RWPE2 (cell line): Measurements from ENCODE around the gene MIB1.

Experiments
- ATAC-seq: fragments of 200-7000 bp; cut with Tn5 transposase; 3 replicates; pipeline ENCODE4 v1.9.1; 2021; ENCODE audit warnings: low read depth
- DNase-seq: peaks from one replicate; pipeline ENCODE4 v3.0.0-alpha.2; 2020; ENCODE audit warnings: low spot score
- H3K27ac ChIP-seq: fragments of 450-650 bp; 2 replicates; pipeline ENCODE4 v1.5.1; 2017; ENCODE audit warnings: mild to moderate bottlenecking; ENCODE audit not compliant: poor library complexity, severe bottlenecking
- H3K27me3 ChIP-seq: fragments of 250-450 bp; sonication (Bioruptor Pico); 2 replicates; pipeline ENCODE4 v1.5.1; 2021; ENCODE audit warnings: mild to moderate bottlenecking, moderate library complexity; ENCODE audit not compliant: insufficient read depth, poor library complexity, severe bottlenecking
- H3K36me3 ChIP-seq: fragments of 250-450 bp; sonication (Bioruptor Pico); 2 replicates; pipeline ENCODE4 v1.5.1; 2020; ENCODE audit warnings: low read depth, mild to moderate bottlenecking, moderate library complexity
- H3K4me1 ChIP-seq: fragments of 250-450 bp; sonication (Bioruptor Pico); 2 replicates; pipeline ENCODE4 v1.5.1; 2021; ENCODE audit warnings: mild to moderate bottlenecking, moderate library complexity; ENCODE audit not compliant: insufficient read depth, poor library complexity, severe bottlenecking
- H3K4me3 ChIP-seq: fragments of 250-450 bp; sonication (Bioruptor Pico); 2 replicates; pipeline ENCODE4 v1.5.1; 2021; ENCODE audit warnings: mild to moderate bottlenecking, moderate library complexity; ENCODE audit not compliant: severe bottlenecking
- H3K9me3 ChIP-seq: fragments of 250-450 bp; sonication (Bioruptor Pico); 2 replicates; pipeline ENCODE4 v1.5.1; 2021; ENCODE audit warnings: mild to moderate bottlenecking, moderate library complexity; ENCODE audit not compliant: severe bottlenecking
- TF ChIP-seq, protein P1 (sequence below): fragments of 450-650 bp; IDR thresholded peaks from one replicate; pipeline ENCODE4 v1.5.1; 2017; ENCODE audit warnings: mild to moderate bottlenecking, moderate library complexity; ENCODE audit not compliant: poor library complexity, severe bottlenecking

Gene MIB1

DNA sequence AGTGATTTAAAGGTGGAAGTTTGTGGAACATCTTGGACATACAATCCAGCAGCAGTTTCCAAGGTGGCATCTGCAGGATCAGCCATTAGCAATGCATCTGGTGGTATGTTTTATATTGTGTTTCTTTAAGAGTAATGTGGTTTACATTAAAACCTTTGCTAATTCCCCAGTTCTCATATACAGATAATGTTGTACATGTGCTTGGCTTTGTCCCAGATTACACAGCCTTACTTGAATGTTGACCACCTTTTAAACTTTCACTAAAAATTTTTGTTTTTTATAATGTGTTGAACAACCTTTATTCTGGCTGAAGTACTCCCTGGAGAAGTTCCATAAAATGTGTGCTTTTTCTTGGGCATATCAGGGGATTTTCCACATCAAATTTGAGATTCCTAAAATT lies 57.5 kb downstream of the MIB1 start:
- Histone ChIP-seq H3K4me1 (peaks cover 2% of the 10 kb centered on the region), H3K9me3 (no peaks in the 10 kb centered on the region), H3K36me3 (peaks cover 26% of the 10 kb centered on the region), H3K4me3 (no peak overlapping the region), H3K27ac (no peak overlapping the region), H3K27me3 (no peaks in the 10 kb centered on the region)
- no peak for DNase-seq
- ATAC-seq, result no peak
- TF ChIP-seq, protein P1, sequence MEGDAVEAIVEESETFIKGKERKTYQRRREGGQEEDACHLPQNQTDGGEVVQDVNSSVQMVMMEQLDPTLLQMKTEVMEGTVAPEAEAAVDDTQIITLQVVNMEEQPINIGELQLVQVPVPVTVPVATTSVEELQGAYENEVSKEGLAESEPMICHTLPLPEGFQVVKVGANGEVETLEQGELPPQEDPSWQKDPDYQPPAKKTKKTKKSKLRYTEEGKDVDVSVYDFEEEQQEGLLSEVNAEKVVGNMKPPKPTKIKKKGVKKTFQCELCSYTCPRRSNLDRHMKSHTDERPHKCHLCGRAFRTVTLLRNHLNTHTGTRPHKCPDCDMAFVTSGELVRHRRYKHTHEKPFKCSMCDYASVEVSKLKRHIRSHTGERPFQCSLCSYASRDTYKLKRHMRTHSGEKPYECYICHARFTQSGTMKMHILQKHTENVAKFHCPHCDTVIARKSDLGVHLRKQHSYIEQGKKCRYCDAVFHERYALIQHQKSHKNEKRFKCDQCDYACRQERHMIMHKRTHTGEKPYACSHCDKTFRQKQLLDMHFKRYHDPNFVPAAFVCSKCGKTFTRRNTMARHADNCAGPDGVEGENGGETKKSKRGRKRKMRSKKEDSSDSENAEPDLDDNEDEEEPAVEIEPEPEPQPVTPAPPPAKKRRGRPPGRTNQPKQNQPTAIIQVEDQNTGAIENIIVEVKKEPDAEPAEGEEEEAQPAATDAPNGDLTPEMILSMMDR, result no peak

DNA sequence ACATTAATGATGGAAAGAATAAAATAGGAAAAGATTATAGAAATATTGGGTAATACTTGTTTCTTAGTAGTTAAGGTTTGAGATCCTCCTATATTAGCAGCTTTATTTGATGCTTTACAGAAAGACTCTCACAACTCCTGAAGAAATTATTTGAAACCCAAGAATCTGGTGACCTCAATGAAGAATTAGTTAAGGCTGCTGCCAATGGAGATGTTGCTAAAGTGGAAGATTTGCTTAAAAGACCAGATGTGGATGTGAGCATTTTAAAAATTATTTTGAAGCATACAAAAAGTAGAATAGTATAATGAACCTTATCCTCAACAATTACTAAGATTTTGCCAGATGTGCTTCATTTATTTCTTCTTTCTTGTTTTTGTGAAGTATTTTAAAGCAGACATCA lies 59.1 kb downstream of the MIB1 start:
- Histone ChIP-seq H3K4me3 (no peak overlapping the region), H3K27me3 (no peaks in the 10 kb centered on the region), H3K27ac (no peak overlapping the region), H3K9me3 (no peaks in the 10 kb centered on the region), H3K36me3 (peaks cover 39% of the 10 kb centered on the region), H3K4me1 (peaks cover 9% of the 10 kb centered on the region)
- no peak for DNase-seq
- ATAC-seq, result no peak
- TF ChIP-seq, protein P1, result no peak

DNA sequence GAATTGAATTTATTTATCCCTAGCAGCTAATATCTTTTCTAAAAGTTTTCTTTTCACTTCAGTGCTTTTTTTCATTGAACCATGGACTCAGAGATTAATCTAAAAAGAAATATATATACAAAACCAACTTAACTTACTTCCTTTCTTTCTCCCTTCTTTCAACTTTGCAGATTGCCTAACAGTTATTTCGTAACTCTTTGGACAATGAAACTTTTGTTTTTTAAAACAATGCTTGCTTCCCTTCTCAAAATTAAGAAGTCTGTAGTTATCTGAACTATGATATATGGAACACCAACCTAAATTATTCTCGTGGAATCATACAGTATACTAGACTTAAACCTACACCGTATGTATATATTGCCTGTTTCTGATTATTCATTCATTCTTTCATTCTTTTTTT lies 62.9 kb downstream of the MIB1 start:
- TF ChIP-seq, protein P1, result no peak
- no peaks in the 10 kb centered on the region for H3K27me3 ChIP-seq
- no peak overlapping the region for H3K27ac ChIP-seq
- ATAC-seq (no peak), DNase-seq (no peak)
- peaks cover 9% of the 10 kb centered on the region for H3K4me1 ChIP-seq
- peaks cover 2% of the 10 kb centered on the region for H3K9me3 ChIP-seq
- no peak overlapping the region for H3K4me3 ChIP-seq
- H3K36me3 ChIP-seq, result peaks cover 42% of the 10 kb centered on the region

DNA sequence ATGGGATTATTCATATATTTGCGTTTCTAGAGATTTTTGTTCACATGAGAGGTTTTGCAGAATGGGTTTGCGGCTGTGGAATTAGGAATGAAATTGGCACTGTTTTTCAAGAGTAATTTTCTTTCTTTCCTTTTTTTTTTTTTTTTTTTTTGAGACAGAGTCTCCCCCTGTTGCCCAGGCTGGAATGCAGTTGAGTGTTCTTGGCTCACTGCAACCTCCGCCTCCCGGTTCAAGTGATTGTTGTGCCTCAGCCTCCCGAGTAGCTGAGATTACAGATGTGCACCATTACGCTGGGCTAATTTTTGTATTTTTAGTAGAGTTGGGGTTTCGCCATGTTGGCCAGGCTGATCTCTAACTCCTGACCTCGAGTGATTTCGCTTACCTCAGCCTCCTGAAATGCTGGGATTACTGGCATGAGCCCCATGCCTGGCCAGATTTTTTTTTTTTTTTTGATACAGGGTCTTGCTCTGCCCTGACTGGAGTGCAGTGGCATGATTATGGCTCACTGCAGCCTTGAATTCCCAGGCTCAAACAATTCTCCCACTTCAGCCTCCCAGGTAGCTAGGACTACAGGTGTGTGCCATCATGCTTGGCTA lies 65.3 kb downstream of the MIB1 start:
- H3K36me3 ChIP-seq, result peaks cover 52% of the 10 kb centered on the region
- ATAC-seq (no peak), DNase-seq (no peak)
- no peak overlapping the region for H3K4me3 ChIP-seq
- H3K27me3 ChIP-seq, result no peaks in the 10 kb centered on the region
- H3K9me3 ChIP-seq, result peaks cover 6% of the 10 kb centered on the region
- H3K27ac ChIP-seq, result no peak overlapping the region
- H3K4me1 ChIP-seq, result peaks cover 9% of the 10 kb centered on the region
- TF ChIP-seq, protein P1, result no peak

DNA sequence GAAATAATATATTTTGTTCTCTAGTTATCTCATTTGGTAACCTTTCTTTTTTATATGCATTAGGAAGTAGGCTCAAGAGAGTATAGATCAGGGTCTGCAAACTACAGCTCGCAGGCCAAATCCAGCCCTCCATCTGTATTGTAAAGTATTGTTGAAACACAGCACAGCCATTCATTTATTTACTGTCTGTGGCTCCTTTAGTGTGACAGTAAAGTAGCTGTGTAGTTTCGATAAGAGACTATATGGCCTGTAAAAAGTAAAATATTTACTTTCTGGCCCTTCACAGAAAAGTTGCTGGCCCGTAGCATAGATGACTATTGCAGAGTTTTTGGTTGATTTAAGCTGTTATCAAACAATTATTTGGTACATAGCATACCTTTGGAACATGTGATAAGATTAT lies 67.6 kb downstream of the MIB1 start:
- TF ChIP-seq, protein P1, result no peak
- Histone ChIP-seq H3K27ac (no peak overlapping the region), H3K4me3 (no peak overlapping the region), H3K27me3 (no peaks in the 10 kb centered on the region), H3K9me3 (peaks cover 6% of the 10 kb centered on the region), H3K36me3 (peaks cover 49% of the 10 kb centered on the region), H3K4me1 (peaks cover 6% of the 10 kb centered on the region)
- ATAC-seq (no peak), DNase-seq (no peak)
